Liver (tissue), 9 donors: ENCODE data around the gene THTPA. TPM values are rescaled to one million over a fixed set of nuclear protein-coding genes. Genes with fewer than 3 reads are reported as not detected.
A peak's percentile ranks its signal among the peaks of the same experiment; 100 is the strongest.
"Not testable (repeated sequence)": the region's sequence is repeated elsewhere in the genome, so short reads cannot be mapped to it uniquely, and the experiment has no call there.

Source experiments
- DNase-seq: peaks from one replicate; pipeline ENCODE4 v3.0.0-alpha.2; 2017; ENCODE audit warnings: low spot score
- H3K27ac ChIP-seq, 2 donors: one replicate each; pipeline ENCODE4 v1.7.0; 2013; ENCODE audit warnings: inconsistent platforms in 2 of 2, low read length in 2 of 2, control low read depth in 1 of 2, low read depth in 1 of 2, mild to moderate bottlenecking in 1 of 2
- H3K27me3 ChIP-seq, 4 donors: one replicate each; pipeline versions ENCODE4 v1.6.1 to v1.7.0; 2013; ENCODE audit warnings: low read length in 3 of 4, inconsistent platforms in 1 of 4, mild to moderate bottlenecking in 1 of 4, moderate library complexity in 1 of 4; ENCODE audit not compliant: control insufficient read depth in 4 of 4, insufficient read depth in 4 of 4
- H3K36me3 ChIP-seq, 4 donors: one replicate each; pipeline versions ENCODE4 v1.6.1 to v1.7.0; 2013; ENCODE audit warnings: low read length in 3 of 4, mild to moderate bottlenecking in 3 of 4, low read depth in 1 of 4, moderate library complexity in 1 of 4; ENCODE audit not compliant: control insufficient read depth in 4 of 4, insufficient read depth in 3 of 4
- H3K4me1 ChIP-seq, 4 donors: one replicate each; pipeline versions ENCODE4 v1.6.1 to v1.7.0; 2013; ENCODE audit warnings: low read length in 3 of 4, mild to moderate bottlenecking in 3 of 4, moderate library complexity in 1 of 4; ENCODE audit not compliant: control insufficient read depth in 4 of 4, insufficient read depth in 4 of 4
- H3K4me3 ChIP-seq, 3 donors: one replicate each; pipeline versions ENCODE4 v1.6.1 to v1.7.0; 2013; ENCODE audit warnings: low read length in 3 of 3, control low read depth in 1 of 3, low read depth in 1 of 3, mild to moderate bottlenecking in 1 of 3
- H3K9ac ChIP-seq, 2 donors: one replicate each; pipeline ENCODE4 v1.7.0; 2013; ENCODE audit warnings: low read length in 2 of 2, mild to moderate bottlenecking in 2 of 2, moderate library complexity in 2 of 2, control low read depth in 1 of 2, low read depth in 1 of 2
- H3K9me3 ChIP-seq, 4 donors: one replicate each; pipeline versions ENCODE4 v1.6.1 to v1.7.0; 2013; ENCODE audit warnings: low read length in 3 of 4; ENCODE audit not compliant: control insufficient read depth in 4 of 4
- ATF3 ChIP-seq: IDR thresholded peaks from 2 replicates; pipeline ENCODE4 v1.6.1; 2016; ENCODE audit warnings: antibody characterized with exemption
- CTCF ChIP-seq: fragments of 150-350 bp; IDR thresholded peaks from 2 replicates; pipeline ENCODE4 v1.5.1; 2017; ENCODE audit warnings: improper control_type of control experiment, low read depth, low read length; ENCODE audit not compliant: missing input control
- FOXA2 ChIP-seq: IDR thresholded peaks from 2 replicates; pipeline ENCODE4 v1.6.1; 2016; ENCODE audit warnings: antibody characterized with exemption
- GABPA ChIP-seq, 2 donors: IDR thresholded peaks in 1 of 2; conservative IDR thresholded peaks in 1 of 2; 2 replicates each; pipeline ENCODE4 v1.6.1; 2016; ENCODE audit warnings: antibody characterized with exemption in 2 of 2, mild to moderate bottlenecking in 1 of 2, moderate library complexity in 1 of 2
- HNF4A ChIP-seq, 2 donors: conservative IDR thresholded peaks; 2 replicates each; pipeline ENCODE4 v1.6.1; 2016; ENCODE audit warnings: antibody characterized with exemption in 2 of 2, mild to moderate bottlenecking in 2 of 2
- NR2F2 ChIP-seq: IDR thresholded peaks from 2 replicates; pipeline ENCODE4 v1.6.1; 2016; ENCODE audit warnings: antibody characterized with exemption
- SP1 ChIP-seq: IDR thresholded peaks from 2 replicates; pipeline ENCODE4 v1.6.1; 2018; ENCODE audit warnings: antibody characterized with exemption, mild to moderate bottlenecking
- TAF1 ChIP-seq: conservative IDR thresholded peaks from 2 replicates; pipeline ENCODE4 v1.6.1; 2016; ENCODE audit warnings: antibody characterized with exemption, mild to moderate bottlenecking
- WGBS: extraction: QIAGEN DNeasy Blood & Tissue Kit; methylation state at CpG from one replicate; pipeline ENCODE4 v1.1.7; 2013; 5-methylcytosine and 5-hydroxymethylcytosine counted together
- polyA plus RNA-seq, 2 donors: library from polyadenylated mRNA; stranded (reverse) in 1 of 2; unstranded in 1 of 2; fragments of 200-250 nt in 1 of 2; fragments of >200 nt in 1 of 2; fragmentation: Nextera tagmentation in 1 of 2; extraction: Ambion mirVana in 1 of 2; gene quantifications; one replicate each; pipeline versions ENCODE4 v1.2.1 to v1.2.3, GENCODE V29; 2013 to 2015
- total RNA-seq, 2 donors: library from RNA; depleted of rRNA; stranded (reverse); fragments of >200 nt; gene quantifications; one replicate each; pipeline ENCODE4 v1.2.3, GENCODE V29; 2014
- TF ChIP-seq, protein P1 (sequence below): IDR thresholded peaks from 2 replicates; pipeline ENCODE4 v1.6.1; 2016; ENCODE audit warnings: antibody characterized with exemption, mild to moderate bottlenecking
- TF ChIP-seq, protein P2 (sequence below): IDR thresholded peaks from 2 replicates; pipeline ENCODE4 v1.6.1; 2016; ENCODE audit warnings: antibody characterized with exemption
- donor health status: healthy.
- donor health status: healthy.
- donor health status: healthy.
- donor health status: healthy.
- donor health status: healthy.

Gene THTPA
- total and polyA plus RNA-seq, 4 donors, result 7.3 to 19.8 (median 9.9) TPM

DNA sequence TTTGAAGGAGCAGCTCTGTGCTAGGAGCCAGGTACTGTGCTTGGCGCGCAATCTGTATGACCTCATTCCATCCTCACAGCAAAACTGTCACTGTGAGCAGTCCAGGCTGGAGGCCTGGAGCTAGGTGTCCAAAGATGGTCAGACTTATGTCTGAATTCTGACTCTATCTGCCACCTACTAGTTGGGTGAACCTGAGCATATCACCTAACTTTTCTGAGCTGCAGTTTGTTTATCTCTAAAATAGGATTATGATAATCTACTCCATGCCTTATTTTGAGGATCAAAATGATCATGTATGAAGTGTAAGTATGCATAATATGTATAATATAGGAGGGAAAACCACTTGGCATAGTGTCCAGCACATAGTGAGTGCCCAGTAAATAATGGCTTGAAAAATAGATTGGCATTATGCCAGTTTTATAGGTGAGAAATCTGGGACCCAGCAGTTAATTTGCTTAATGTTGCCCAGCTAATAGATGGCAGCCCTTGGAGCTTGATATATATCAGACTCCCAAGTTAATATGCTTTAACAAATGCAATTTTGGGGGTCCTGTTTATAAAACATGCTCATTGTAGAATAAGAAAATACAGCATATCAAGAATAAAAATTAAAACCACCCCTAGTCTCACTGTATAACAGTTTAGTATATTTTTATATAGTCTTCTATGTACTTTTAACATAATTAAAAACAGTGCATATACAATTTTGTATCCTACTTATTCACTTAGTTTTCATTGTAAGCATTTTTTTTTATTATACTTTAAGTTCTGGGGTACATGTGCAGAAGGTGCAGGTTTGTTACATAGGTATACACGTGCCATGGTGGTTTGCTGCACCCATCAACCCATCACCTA, 27.1 kb downstream of the THTPA start (continued):
- TF ChIP-seq, protein P1, sequence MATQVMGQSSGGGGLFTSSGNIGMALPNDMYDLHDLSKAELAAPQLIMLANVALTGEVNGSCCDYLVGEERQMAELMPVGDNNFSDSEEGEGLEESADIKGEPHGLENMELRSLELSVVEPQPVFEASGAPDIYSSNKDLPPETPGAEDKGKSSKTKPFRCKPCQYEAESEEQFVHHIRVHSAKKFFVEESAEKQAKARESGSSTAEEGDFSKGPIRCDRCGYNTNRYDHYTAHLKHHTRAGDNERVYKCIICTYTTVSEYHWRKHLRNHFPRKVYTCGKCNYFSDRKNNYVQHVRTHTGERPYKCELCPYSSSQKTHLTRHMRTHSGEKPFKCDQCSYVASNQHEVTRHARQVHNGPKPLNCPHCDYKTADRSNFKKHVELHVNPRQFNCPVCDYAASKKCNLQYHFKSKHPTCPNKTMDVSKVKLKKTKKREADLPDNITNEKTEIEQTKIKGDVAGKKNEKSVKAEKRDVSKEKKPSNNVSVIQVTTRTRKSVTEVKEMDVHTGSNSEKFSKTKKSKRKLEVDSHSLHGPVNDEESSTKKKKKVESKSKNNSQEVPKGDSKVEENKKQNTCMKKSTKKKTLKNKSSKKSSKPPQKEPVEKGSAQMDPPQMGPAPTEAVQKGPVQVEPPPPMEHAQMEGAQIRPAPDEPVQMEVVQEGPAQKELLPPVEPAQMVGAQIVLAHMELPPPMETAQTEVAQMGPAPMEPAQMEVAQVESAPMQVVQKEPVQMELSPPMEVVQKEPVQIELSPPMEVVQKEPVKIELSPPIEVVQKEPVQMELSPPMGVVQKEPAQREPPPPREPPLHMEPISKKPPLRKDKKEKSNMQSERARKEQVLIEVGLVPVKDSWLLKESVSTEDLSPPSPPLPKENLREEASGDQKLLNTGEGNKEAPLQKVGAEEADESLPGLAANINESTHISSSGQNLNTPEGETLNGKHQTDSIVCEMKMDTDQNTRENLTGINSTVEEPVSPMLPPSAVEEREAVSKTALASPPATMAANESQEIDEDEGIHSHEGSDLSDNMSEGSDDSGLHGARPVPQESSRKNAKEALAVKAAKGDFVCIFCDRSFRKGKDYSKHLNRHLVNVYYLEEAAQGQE, result no peak
- TF ChIP-seq GABPA (IDR thresholded peaks at IDR 0.05 in 1 of 2, conservative IDR thresholded peaks at IDR 0.05 in 1 of 2), result no peak

DNA sequence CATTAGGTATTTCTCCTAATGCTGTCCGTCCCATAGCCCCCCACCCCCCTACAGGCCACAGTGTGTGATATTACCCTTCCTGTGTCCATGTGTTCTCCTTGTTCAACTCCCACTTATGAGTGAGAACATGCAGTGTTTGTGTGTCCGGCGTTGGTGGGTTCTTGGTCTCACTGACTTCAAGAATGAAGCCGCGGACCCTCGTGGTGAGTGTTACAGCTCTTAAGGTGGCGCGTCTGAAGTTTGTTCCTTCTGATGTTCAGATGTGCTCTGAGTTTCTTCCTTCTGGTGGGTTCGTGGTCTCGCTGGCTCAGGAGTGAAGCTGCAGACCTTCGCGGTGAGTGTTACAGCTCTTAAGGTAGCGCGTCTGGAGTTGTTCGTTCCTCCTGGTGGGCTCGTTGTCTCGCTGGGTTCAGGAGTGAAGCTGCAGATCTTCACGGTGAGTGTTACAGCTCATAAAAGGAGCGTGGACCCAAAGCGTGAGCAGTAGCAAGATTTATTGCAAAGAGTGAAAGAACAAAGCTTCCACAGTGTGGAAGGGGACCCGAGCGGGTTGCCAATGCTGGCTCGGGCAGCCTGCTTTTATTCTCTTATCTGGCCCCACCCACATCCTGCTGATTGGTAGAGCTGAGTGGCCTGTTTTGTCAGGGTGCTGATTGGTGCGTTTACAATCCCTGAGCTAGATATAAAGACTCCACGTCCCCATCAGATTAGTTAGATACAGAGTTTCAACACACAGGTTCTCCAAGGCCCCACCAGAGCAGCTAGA, 27.9 kb downstream of the THTPA start:
- not testable (repeated sequence) for H3K9me3 ChIP-seq, H3K27me3 ChIP-seq, H3K36me3 ChIP-seq, H3K9ac ChIP-seq, H3K4me1 ChIP-seq, DNase-seq, H3K4me3 ChIP-seq, H3K27ac ChIP-seq
- WGBS, result 90% methylated on average over 25 of the region's 25 CpGs

DNA sequence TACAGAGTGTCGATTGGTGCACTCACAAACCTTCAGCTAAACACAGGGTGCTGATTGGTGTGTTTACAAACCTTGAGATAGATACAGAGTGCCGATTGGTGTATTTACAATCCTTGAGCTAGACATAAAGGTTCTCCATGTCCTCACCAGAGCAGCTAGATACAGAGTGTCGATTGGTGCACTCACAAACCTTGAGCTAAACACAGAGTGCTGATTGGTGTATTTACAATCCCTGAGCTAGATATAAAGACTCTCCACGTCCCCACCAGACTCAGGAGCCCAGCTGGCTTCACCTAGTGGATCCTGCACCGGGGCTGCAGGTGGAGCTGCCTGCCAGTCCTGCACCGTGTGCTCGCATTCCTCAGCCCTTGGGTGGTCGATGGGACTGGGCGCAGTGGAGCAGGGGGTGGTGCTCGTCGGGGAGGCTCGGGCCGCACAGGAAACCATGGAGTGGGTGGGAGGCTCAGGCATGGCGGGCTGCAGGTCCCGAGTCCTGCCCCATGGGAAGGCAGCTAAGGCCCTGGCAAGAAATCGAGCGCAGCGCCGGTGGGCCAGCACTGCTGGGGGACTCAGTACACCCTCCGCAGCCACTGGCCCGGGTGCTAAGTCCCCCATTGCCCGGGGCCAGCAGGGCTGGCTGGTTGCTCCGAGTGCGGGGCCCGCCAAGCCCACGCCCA, 28.6 kb downstream of the THTPA start:
- H3K9me3 ChIP-seq, H3K4me3 ChIP-seq, H3K27me3 ChIP-seq, DNase-seq, H3K36me3 ChIP-seq, H3K27ac ChIP-seq, H3K9ac ChIP-seq: not testable (repeated sequence)
- 92% methylated on average over 25 of the region's 26 CpGs for WGBS
- H3K4me1 ChIP-seq, result peaks cover 0 to 11% (median 5%) of the 10 kb centered on the region in 4 donors

- Histone ChIP-seq H3K9ac (no peak overlapping the region), H3K27me3 (no peaks in the 10 kb centered on the region)
- peak; percentile 18 to 21 for TF ChIP-seq HNF4A (conservative IDR thresholded peaks at IDR 0.05)
- no peak for TF ChIP-seq NR2F2
- peak; percentile 96 for TF ChIP-seq CTCF
- TF ChIP-seq, protein P1, result peak; percentile 15
- TF ChIP-seq, protein P2, sequence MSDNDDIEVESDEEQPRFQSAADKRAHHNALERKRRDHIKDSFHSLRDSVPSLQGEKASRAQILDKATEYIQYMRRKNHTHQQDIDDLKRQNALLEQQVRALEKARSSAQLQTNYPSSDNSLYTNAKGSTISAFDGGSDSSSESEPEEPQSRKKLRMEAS, result no peak
- no peak for TF ChIP-seq TAF1
- TF ChIP-seq SP1, result peak; percentile 41
- TF ChIP-seq ATF3, result no peak
- no peak for TF ChIP-seq FOXA2
These were observed 33.0 kb downstream of the THTPA start for GRCh38 chr14:23588884-23589598.

More at GRCh38 chr14:23588884-23589598, 33.0 kb downstream of the THTPA start:
- WGBS, result 18% methylated on average over 5 of the region's 5 CpGs
- Histone ChIP-seq H3K4me3 (no peak overlapping the region), H3K9me3 (no peaks in the 10 kb centered on the region), H3K36me3 (no peaks in the 10 kb centered on the region), H3K4me1 (peaks cover 0 to 11% (median 5%) of the 10 kb centered on the region in 4 donors), H3K27ac (no peak overlapping the region)
- peak; percentile 85 for DNase-seq
